Measurements from ENCODE around the gene ARHGAP23. TPM values are rescaled to one million over a fixed set of nuclear protein-coding genes. Genes with fewer than 3 reads are reported as not detected.

Gene ARHGAP23
- total RNA-seq, 1 donor from 2014 or later, result 177 TPM

DNA sequence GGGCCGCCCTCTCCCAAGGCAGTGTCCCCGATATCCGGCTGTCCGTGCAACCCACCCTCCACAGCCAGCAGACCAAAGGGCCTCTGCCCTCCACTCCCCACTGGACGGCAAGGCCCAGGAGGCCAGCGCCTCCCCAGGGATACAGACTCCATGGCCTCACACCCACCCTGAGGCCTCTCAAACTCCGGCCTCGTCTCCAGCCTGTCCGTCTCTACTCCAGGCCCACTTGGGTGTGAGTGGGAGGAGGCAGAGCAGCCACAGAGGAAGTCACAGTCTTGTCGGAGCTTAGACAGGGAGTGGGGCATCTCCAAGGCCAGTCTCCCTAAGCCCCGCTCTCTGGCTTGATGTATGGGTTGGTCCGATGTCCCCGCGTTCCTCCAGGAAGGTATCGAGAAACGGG is 104.2 kb downstream of the ARHGAP23 start:
- no peak for DNase-seq (ENCODE audit: extremely low spot score, unreplicated experiment)
- Mint-ChIP-seq H3K4me1 (ENCODE audit: unreplicated experiment) (no peaks in the 10 kb centered on the region), H3K9me3 (ENCODE audit: unreplicated experiment) (no peaks in the 10 kb centered on the region), H3K27ac (ENCODE audit: unreplicated experiment) (no peak overlapping the region), H3K36me3 (ENCODE audit: unreplicated experiment) (no peaks in the 10 kb centered on the region), H3K27me3 (ENCODE audit: unreplicated experiment) (peaks cover 55% of the 10 kb centered on the region), H3K4me3 (ENCODE audit: unreplicated experiment) (no peak overlapping the region)
- TF ChIP-seq, protein P1, sequence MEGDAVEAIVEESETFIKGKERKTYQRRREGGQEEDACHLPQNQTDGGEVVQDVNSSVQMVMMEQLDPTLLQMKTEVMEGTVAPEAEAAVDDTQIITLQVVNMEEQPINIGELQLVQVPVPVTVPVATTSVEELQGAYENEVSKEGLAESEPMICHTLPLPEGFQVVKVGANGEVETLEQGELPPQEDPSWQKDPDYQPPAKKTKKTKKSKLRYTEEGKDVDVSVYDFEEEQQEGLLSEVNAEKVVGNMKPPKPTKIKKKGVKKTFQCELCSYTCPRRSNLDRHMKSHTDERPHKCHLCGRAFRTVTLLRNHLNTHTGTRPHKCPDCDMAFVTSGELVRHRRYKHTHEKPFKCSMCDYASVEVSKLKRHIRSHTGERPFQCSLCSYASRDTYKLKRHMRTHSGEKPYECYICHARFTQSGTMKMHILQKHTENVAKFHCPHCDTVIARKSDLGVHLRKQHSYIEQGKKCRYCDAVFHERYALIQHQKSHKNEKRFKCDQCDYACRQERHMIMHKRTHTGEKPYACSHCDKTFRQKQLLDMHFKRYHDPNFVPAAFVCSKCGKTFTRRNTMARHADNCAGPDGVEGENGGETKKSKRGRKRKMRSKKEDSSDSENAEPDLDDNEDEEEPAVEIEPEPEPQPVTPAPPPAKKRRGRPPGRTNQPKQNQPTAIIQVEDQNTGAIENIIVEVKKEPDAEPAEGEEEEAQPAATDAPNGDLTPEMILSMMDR (IDR thresholded peaks at IDR 0.05), result no peak

DNA sequence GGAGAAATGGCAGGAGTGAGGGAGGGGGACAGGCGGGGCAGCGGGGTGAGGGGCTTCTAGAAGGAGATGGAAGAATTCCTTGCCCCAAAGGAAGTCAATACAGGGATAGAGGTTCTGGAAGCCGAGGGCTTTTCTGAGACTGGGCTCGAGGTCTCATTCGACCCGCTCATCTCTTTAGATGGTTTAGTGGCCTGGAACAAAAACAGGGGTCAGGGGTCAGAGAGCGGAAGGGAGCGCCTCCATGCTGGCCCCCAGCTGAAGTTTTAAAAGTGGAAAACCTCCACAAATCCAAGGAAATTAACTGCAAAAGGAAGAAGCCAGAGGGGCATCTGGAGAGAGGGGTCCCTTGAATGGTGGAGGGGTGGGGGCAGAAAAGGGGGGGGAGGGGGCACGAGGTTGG is 105.0 kb downstream of the ARHGAP23 start:
- peaks cover 47% of the 10 kb centered on the region for H3K27me3 Mint-ChIP-seq (ENCODE audit: unreplicated experiment)
- TF ChIP-seq, protein P1 (IDR thresholded peaks at IDR 0.05), result no peak
- no peaks in the 10 kb centered on the region for H3K36me3 Mint-ChIP-seq (ENCODE audit: unreplicated experiment)
- H3K27ac Mint-ChIP-seq (ENCODE audit: unreplicated experiment), result no peak overlapping the region
- H3K9me3 Mint-ChIP-seq (ENCODE audit: unreplicated experiment), result no peaks in the 10 kb centered on the region
- H3K4me3 Mint-ChIP-seq (ENCODE audit: unreplicated experiment), result no peak overlapping the region
- no peak for DNase-seq (ENCODE audit: extremely low spot score, unreplicated experiment)
- H3K4me1 Mint-ChIP-seq (ENCODE audit: unreplicated experiment), result no peaks in the 10 kb centered on the region

DNA sequence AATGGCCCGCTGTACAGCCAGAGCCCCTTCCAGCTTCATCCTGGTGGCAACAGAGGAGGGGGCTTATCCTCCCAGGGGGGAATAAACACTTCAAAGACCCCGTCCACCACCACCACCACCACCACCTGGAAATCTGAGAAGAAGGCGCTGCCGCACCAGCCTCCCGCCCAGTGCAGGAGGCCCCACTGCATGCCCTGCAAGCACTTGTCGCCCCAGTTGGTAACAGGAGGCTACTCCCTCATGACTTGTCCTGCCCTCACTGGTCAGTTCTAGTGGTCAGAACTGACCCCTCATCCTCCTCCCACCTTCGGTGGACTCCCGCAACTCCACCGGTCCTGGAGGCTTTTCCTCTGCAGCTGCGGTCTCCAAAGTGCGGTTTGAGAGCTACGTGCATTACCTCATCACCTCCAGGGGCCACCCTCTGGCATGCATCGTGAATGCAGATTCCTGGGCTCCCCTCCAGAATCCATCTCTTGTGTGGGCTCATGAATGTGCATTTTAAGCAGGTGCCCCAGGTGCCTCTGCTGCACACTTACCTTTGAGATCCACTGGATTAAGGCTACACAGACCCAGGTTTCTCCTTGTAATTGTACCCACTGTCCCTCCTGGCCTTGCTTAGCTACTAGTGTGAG is 105.7 kb downstream of the ARHGAP23 start:
- Mint-ChIP-seq H3K36me3 (ENCODE audit: unreplicated experiment) (no peaks in the 10 kb centered on the region), H3K9me3 (ENCODE audit: unreplicated experiment) (no peaks in the 10 kb centered on the region), H3K27ac (ENCODE audit: unreplicated experiment) (no peak overlapping the region), H3K4me3 (ENCODE audit: unreplicated experiment) (no peak overlapping the region), H3K4me1 (ENCODE audit: unreplicated experiment) (no peaks in the 10 kb centered on the region), H3K27me3 (ENCODE audit: unreplicated experiment) (peaks cover 40% of the 10 kb centered on the region)
- DNase-seq (ENCODE audit: extremely low spot score, unreplicated experiment), result no peak
- TF ChIP-seq, protein P1 (IDR thresholded peaks at IDR 0.05), result no peak

DNA sequence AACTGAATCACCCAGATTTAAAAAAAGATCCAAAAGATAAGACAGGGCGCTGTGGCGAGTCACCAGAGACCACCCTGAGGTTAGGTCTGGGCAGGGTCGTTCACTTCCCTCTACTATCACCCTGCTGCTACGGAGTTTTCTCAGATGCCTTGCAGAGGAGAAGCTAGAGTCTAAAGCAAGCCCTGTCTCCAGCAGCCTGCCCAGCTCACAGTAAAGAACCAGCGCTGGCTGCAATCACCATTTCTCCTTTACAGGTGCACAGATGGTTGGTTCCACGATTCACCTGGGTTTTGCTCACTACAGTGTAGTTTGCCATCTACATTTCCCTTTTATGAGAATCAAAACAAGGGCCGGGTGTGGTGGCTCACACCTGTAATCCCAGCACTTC is 106.2 kb downstream of the ARHGAP23 start:
- Mint-ChIP-seq H3K9me3 (ENCODE audit: unreplicated experiment) (no peaks in the 10 kb centered on the region), H3K27ac (ENCODE audit: unreplicated experiment) (no peak overlapping the region), H3K36me3 (ENCODE audit: unreplicated experiment) (no peaks in the 10 kb centered on the region), H3K4me1 (ENCODE audit: unreplicated experiment) (no peaks in the 10 kb centered on the region), H3K27me3 (ENCODE audit: unreplicated experiment) (peaks cover 40% of the 10 kb centered on the region), H3K4me3 (ENCODE audit: unreplicated experiment) (no peak overlapping the region)
- DNase-seq (ENCODE audit: extremely low spot score, unreplicated experiment), result no peak
- TF ChIP-seq, protein P1 (IDR thresholded peaks at IDR 0.05), result no peak

DNA sequence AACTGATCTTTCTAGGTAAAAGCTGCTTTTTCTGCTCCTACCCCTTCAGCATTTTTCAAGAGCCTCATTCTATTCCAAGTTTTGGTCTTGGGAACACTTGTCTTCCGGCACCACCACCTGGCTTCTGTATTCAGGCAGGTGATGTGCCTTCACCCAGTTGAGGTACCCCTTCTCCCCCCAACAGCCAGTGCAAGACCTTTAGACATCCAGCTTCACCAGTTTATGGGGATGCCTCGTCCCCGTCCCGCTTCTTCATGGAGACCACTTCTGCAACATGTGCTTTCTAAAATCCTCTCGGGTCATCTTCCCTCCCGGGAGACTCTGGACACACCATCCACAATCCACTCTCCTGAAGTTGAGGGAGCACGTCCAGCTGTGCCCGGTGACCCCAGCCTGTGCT is 107.6 kb downstream of the ARHGAP23 start:
- Mint-ChIP-seq H3K4me3 (ENCODE audit: unreplicated experiment) (no peak overlapping the region), H3K27ac (ENCODE audit: unreplicated experiment) (no peak overlapping the region), H3K36me3 (ENCODE audit: unreplicated experiment) (no peaks in the 10 kb centered on the region), H3K27me3 (ENCODE audit: unreplicated experiment) (peaks cover 31% of the 10 kb centered on the region), H3K9me3 (ENCODE audit: unreplicated experiment) (no peaks in the 10 kb centered on the region), H3K4me1 (ENCODE audit: unreplicated experiment) (no peaks in the 10 kb centered on the region)
- TF ChIP-seq, protein P1 (IDR thresholded peaks at IDR 0.05), result no peak
- no peak for DNase-seq (ENCODE audit: extremely low spot score, unreplicated experiment)

All from osteocyte (in vitro differentiated cells).